Measurements from ENCODE around the gene HEATR5A.

DNA sequence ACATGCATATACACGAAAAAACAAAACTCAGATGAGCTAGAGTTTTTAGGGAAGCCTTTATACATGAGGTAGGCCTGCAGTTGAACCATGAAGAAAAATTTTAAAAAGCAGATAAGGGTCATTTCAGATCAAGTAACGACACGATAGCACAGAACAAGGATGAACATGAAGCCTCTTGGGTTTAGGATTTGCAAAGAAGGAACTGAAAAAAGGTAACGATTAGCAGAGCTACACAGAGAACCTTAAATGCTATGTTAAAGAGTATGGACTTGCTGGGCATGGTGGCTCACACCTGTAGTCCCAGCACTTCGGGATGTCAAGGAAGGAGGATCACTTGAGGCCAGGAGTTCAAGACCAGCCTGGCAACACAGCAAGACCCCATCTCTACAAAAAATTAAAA is 116.7 kb downstream of the HEATR5A start:
- no peak for TF ChIP-seq POLR2A (IDR thresholded peaks at IDR 0.05)
- TF ChIP-seq, protein P1, sequence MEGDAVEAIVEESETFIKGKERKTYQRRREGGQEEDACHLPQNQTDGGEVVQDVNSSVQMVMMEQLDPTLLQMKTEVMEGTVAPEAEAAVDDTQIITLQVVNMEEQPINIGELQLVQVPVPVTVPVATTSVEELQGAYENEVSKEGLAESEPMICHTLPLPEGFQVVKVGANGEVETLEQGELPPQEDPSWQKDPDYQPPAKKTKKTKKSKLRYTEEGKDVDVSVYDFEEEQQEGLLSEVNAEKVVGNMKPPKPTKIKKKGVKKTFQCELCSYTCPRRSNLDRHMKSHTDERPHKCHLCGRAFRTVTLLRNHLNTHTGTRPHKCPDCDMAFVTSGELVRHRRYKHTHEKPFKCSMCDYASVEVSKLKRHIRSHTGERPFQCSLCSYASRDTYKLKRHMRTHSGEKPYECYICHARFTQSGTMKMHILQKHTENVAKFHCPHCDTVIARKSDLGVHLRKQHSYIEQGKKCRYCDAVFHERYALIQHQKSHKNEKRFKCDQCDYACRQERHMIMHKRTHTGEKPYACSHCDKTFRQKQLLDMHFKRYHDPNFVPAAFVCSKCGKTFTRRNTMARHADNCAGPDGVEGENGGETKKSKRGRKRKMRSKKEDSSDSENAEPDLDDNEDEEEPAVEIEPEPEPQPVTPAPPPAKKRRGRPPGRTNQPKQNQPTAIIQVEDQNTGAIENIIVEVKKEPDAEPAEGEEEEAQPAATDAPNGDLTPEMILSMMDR (IDR thresholded peaks at IDR 0.05): no peak

Measured in right lobe of liver (tissue), 4 donors.